ENCODE data around the gene FBRSL1.

DNA sequence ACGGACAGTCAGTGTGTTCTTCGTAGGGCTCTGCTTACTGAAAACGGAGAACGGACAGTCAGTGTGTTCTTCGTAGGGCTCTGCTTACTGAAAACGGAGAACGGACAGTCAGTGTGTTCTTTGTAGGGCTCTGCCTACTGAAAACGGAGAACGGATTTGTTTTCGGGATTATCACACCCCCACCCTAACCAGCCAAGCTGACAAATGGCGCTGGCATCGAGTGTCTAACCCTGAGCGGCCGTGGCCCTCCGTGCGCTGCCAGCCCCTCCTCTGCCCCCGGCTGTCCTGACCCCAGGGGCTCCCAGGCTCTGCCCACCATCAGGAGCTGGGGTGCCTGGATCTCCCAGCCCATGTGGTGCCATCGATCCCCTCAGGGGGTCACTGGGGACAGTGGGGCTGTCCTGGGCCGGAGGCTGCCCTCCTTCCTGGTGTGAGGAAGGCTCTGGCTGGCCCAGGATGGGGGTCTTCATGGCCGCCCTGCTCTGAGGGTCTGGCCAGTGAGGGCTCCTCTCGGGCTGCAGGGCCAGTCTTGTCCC, 57.3 kb downstream of the FBRSL1 start:
- TF ChIP-seq, protein P1, sequence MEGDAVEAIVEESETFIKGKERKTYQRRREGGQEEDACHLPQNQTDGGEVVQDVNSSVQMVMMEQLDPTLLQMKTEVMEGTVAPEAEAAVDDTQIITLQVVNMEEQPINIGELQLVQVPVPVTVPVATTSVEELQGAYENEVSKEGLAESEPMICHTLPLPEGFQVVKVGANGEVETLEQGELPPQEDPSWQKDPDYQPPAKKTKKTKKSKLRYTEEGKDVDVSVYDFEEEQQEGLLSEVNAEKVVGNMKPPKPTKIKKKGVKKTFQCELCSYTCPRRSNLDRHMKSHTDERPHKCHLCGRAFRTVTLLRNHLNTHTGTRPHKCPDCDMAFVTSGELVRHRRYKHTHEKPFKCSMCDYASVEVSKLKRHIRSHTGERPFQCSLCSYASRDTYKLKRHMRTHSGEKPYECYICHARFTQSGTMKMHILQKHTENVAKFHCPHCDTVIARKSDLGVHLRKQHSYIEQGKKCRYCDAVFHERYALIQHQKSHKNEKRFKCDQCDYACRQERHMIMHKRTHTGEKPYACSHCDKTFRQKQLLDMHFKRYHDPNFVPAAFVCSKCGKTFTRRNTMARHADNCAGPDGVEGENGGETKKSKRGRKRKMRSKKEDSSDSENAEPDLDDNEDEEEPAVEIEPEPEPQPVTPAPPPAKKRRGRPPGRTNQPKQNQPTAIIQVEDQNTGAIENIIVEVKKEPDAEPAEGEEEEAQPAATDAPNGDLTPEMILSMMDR (IDR thresholded peaks at IDR 0.05; ENCODE audit: control extremely low read depth in 1 of 3, insufficient read depth in 1 of 3, low read depth in 1 of 3, low read length in 3 of 3): no peak
- TF ChIP-seq TAF1 (IDR thresholded peaks at IDR 0.05; ENCODE audit: low read depth, low read length): no peak
- TF ChIP-seq, protein P2, sequence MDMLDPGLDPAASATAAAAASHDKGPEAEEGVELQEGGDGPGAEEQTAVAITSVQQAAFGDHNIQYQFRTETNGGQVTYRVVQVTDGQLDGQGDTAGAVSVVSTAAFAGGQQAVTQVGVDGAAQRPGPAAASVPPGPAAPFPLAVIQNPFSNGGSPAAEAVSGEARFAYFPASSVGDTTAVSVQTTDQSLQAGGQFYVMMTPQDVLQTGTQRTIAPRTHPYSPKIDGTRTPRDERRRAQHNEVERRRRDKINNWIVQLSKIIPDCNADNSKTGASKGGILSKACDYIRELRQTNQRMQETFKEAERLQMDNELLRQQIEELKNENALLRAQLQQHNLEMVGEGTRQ (IDR thresholded peaks at IDR 0.05; ENCODE audit: low read length): no peak
- TF ChIP-seq CHD2 (IDR thresholded peaks at IDR 0.05; ENCODE audit: low read length): no peak
- no peak for TF ChIP-seq POLR2AphosphoS5 (IDR thresholded peaks at IDR 0.05; ENCODE audit: low read depth, low read length)
- no peak for TF ChIP-seq CHD1 (IDR thresholded peaks at IDR 0.05; ENCODE audit: low read depth, low read length)
- TF ChIP-seq POLR2A (IDR thresholded peaks at IDR 0.05; ENCODE audit: control extremely low read depth in 1 of 2, low read depth in 2 of 2, low read length in 2 of 2): no peak
